GM12873 (cell line): ENCODE measurements around the gene ACOX3.

Source experiments
- CTCF ChIP-seq: IDR thresholded peaks from 2 replicates; pipeline ENCODE4 v1.5.1; 2012; ENCODE audit warnings: low read depth, mild to moderate bottlenecking, moderate library complexity, low read length, control low read depth; ENCODE audit not compliant: insufficient read depth; ENCODE audit errors: missing control alignments

Gene ACOX3

DNA sequence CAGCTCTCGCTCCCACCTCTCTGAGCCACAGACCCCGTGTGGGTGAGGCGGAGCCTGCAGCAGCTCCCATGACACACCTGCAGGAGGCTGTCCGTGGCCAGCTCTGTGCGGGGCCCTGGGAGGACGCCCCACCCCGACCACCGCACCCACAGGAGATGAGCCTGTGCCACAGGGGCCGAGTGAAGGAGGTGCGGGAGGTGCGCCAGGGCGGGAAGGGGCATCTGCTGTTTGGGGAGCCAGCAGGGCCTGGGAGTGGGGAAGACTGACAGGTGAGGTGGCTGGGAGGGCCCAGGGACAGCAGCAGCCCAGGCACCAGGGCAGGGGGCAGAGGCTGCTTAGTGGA lies 52.0 kb downstream of the ACOX3 start:
- TF ChIP-seq CTCF: no peak

DNA sequence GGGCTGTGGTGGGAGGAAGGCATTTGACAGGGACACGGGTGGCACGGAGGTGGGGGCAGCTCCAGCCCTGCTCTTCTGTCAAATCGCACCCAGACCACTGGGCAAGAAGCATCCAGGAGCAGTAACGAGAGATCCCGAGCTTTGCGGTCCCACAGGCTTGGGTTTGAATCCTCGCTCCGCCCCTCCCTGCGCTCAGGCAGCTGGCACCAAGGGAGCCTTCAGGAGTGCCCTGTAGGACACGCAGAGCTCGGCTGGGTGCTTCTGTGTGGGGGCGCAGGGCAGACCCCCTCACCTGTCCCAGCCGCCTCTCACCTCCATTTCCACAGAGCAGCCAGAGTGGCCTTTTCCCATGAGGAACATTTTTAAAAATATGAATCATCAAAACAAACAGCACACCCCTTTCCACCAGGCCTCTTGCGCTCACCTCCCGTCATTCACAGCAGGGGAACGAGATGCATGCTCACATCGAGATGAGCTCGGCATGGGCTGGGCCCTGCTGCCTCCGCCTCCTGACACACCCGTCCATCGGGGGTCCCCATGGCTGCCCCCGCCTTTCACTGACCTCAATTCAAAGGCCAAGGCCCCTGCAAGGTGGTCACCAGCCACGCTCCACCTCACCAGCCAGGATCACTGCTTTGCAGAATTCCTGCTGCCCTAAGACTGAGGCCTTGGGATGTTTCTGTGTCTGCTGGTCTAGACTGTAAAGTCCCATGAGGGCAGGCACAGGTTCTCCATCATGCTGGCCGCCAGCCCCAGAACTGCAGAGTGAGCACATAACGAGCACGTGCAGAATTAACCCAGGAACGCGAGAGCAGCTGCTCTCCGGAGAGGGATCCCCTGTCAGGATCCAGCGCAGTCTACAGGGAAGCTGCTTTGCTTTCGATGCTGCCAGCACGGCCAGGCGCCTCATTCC lies 52.7 kb downstream of the ACOX3 start:
- no peak for TF ChIP-seq CTCF

DNA sequence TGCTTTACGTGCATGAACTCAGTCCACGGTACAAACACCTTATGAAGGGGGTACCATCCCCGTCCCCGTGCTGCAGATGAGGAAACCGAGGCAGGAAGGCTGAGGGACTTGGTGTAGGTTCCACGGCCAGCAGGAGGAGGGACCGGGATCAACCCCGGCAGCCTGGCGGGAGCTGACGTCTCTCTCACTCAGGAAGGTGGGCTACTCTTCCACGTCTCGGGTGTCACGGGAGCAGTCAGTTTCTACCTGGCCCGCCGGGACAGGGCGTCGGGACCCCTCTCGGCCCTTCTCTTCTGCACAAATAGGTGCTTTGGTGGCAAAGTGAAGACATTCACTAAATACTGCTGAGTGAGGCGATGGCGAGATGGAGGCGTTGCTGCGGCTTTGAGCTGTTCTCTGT lies 53.3 kb downstream of the ACOX3 start:
- TF ChIP-seq CTCF: no peak

DNA sequence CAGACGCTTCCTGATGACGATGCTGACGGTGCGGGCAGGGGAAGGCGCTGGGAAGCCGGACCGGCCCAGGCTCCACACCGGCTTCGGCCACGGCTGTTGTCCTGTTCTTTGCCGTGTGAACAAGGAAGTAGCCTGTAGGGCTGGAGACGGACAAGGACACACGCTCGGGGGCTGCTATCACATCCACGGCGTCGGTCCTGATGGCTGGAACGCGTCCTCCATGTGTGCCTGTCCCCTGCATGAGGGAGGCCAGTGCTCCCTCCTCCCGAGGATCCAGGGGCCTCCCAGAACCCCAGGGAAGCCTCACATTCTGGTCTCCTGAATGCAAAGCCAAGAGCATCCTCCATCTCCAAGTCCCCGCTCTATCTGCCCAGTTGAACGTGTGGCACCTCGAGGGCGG lies 53.8 kb downstream of the ACOX3 start:
- TF ChIP-seq CTCF: no peak

DNA sequence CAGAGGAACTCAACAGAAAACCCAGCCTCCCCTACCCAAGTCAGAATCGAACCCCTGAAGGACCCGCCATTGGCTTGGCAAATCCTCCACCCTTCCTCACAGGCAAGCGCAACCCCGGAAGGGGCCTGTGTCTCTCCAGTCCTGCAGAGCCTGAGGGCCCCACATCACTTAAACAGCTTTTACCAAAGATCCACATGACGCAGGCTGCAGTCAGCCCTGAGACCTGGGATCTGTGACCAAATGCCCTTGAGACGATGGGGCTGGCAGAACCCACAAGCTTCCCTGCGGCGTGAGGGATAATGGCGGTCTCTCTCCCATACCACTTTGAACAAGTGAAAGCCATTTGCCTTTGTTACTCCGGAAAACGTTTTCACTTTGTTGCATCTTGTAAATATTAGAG lies 54.9 kb downstream of the ACOX3 start:
- no peak for TF ChIP-seq CTCF

DNA sequence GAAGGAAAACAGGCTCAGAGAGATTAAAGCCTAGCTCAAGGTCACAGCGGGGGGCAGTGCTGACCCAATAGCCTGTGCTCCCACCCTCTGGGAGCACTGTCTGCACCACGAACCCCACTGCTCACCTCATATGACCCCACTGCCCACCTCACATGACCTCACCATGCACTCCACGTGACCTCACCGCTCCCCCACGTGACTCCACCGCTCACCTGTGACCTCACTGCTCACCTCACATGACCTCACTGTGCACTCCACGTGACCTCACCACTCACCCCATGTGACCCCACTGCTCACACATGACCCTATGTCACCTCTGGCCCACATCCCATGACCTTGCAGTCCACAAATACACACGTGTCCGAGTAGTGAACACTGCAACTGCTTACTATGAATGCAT lies 55.4 kb downstream of the ACOX3 start:
- no peak for TF ChIP-seq CTCF

- no peak for TF ChIP-seq CTCF
Measured at GRCh38 chr4:8384397-8385060, 56.0 kb downstream of the ACOX3 start.
